H1 (cell line): ENCODE data around the gene CELA1. TPM values are rescaled to one million over a fixed set of nuclear protein-coding genes. Genes with fewer than 3 reads are reported as not detected.

Experiments used
- CTCF ChIA-PET: fragments of 300-600 bp; sonication (Branson Sonifier 250); formaldehyde crosslinking; loops from one replicate; lab custom pipeline; 2021; ENCODE audit not compliant: partially characterized antibody; lab: Charles Lee
- POLR2A ChIA-PET: fragments of 300-600 bp; sonication (Branson Sonifier 250); formaldehyde crosslinking; loops from one replicate; lab custom pipeline; 2021; ENCODE audit warnings: inconsistent platforms; ENCODE audit not compliant: partially characterized antibody; lab: Charles Lee
- DNase-seq, 2 experiments: peaks; one replicate each; pipeline versions ENCODE4 v3.0.0 to v3.0.0-alpha.2; 2010 to 2022; ENCODE audit warnings: low spot score in 2 of 2, low read depth in 1 of 2, mixed read lengths in 1 of 2
- FAIRE-seq: peaks from 2 replicates; lab custom pipeline; 2011; peaks lifted over from hg19 to GRCh38; lab: Jason Lieb, UNC
- H2AFZ ChIP-seq: 2 replicates; pipeline ENCODE4 v1.8.1; 2012; ENCODE audit warnings: low read length, inconsistent platforms
- H2AK5ac ChIP-seq: 2 replicates; pipeline ENCODE4 v1.6.1; 2013; ENCODE audit warnings: low read depth, low read length
- H2BK120ac ChIP-seq: replicated peaks from 2 replicates; pipeline ENCODE3; 2013; ENCODE audit warnings: low read depth, low read length, inconsistent platforms
- H2BK12ac ChIP-seq: 2 replicates; pipeline ENCODE4 v1.6.1; 2013; ENCODE audit warnings: low read depth, low read length
- H2BK15ac ChIP-seq: 2 replicates; pipeline ENCODE4 v1.6.1; 2013; ENCODE audit warnings: low read length
- H2BK20ac ChIP-seq: 2 replicates; pipeline ENCODE4 v1.6.1; 2013; ENCODE audit warnings: low read length
- H2BK5ac ChIP-seq: 2 replicates; pipeline ENCODE4 v1.6.1; 2013; ENCODE audit warnings: low read depth, low read length
- H3K14ac ChIP-seq: 2 replicates; pipeline ENCODE4 v1.6.1; 2013; ENCODE audit warnings: inconsistent platforms; ENCODE audit not compliant: insufficient read length
- H3K18ac ChIP-seq: 2 replicates; pipeline ENCODE4 v1.6.1; 2013; ENCODE audit warnings: low read length; ENCODE audit errors: extremely low read depth
- H3K23ac ChIP-seq: 2 replicates; pipeline ENCODE4 v1.6.1; 2013; ENCODE audit warnings: inconsistent platforms; ENCODE audit not compliant: insufficient read length
- H3K23me2 ChIP-seq: 2 replicates; pipeline ENCODE4 v1.6.1; 2013; ENCODE audit warnings: low read depth, low read length
- H3K27ac ChIP-seq: 2 replicates; pipeline ENCODE4 v1.6.1; 2011; ENCODE audit warnings: low read depth, low read length, inconsistent platforms
- H3K27me3 ChIP-seq, 4 experiments: replicated peaks in 1 of 4; 1 replicate in 1 of 4; 2 replicates in 3 of 4; pipeline versions ENCODE4 v1.6.1 to v1.8.1; 2011 to 2013; ENCODE audit warnings: low read length in 3 of 4, mild to moderate bottlenecking in 3 of 4, inconsistent platforms in 2 of 4, mixed read lengths in 2 of 4, moderate library complexity in 1 of 4; ENCODE audit not compliant: control insufficient read depth in 3 of 4, insufficient read depth in 3 of 4; ENCODE audit errors: extremely low read depth in 1 of 4
- H3K36me3 ChIP-seq, 4 experiments: 2 replicates each; pipeline versions ENCODE4 v1.6.1 to v1.8.1; 2011 to 2013; ENCODE audit warnings: mild to moderate bottlenecking in 4 of 4, low read length in 3 of 4, moderate library complexity in 2 of 4, control low read depth in 1 of 4, inconsistent platforms in 1 of 4; ENCODE audit not compliant: insufficient read depth in 4 of 4, control insufficient read depth in 2 of 4
- H3K4ac ChIP-seq: replicated peaks from 2 replicates; pipeline ENCODE3; 2013; ENCODE audit warnings: low read length, low read depth, mixed read lengths, inconsistent platforms; ENCODE audit not compliant: insufficient read length
- H3K4me1 ChIP-seq, 4 experiments: replicated peaks in 1 of 4; 1 replicate in 1 of 4; 2 replicates in 3 of 4; pipeline versions ENCODE4 v1.6.1 to v1.8.1; 2011 to 2013; ENCODE audit warnings: low read length in 3 of 4, inconsistent platforms in 2 of 4, mixed read lengths in 1 of 4; ENCODE audit not compliant: insufficient read depth in 4 of 4, control insufficient read depth in 3 of 4
- H3K4me2 ChIP-seq, 2 experiments: 2 replicates each; pipeline versions ENCODE4 v1.6.1 to v1.8.1; 2011 to 2013; ENCODE audit warnings: low read depth in 2 of 2, low read length in 2 of 2, control low read depth in 1 of 2, inconsistent platforms in 1 of 2, mild to moderate bottlenecking in 1 of 2; ENCODE audit not compliant: insufficient read depth in 1 of 2
- H3K4me3 ChIP-seq, 4 experiments: fragments of 200-600, 300-600 bp in 1 of 4; sonication (generic), shearing (Covaris generic), sonication (Bioruptor Twin) in 1 of 4; 2 replicates each; pipeline versions ENCODE4 v1.5.1 to v1.8.1; 2011 to 2016; ENCODE audit warnings: low read length in 4 of 4, low read depth in 3 of 4, control low read depth in 2 of 4, inconsistent platforms in 2 of 4, mild to moderate bottlenecking in 2 of 4, mixed read lengths in 1 of 4, moderate library complexity in 1 of 4; ENCODE audit not compliant: insufficient read depth in 2 of 4; ENCODE audit errors: extremely low read depth in 1 of 4
- H3K56ac ChIP-seq: replicated peaks from 2 replicates; pipeline ENCODE3; 2013; ENCODE audit warnings: low read depth, mild to moderate bottlenecking, mixed read lengths, low read length, inconsistent platforms; ENCODE audit not compliant: insufficient read length
- H3K79me1 ChIP-seq: 2 replicates; pipeline ENCODE4 v1.6.1; 2013; ENCODE audit warnings: low read depth, low read length, control low read depth
- H3K79me2 ChIP-seq, 2 experiments: 2 replicates each; pipeline versions ENCODE4 v1.6.1 to v1.8.1; 2012 to 2013; ENCODE audit warnings: low read length in 2 of 2, mild to moderate bottlenecking in 2 of 2, inconsistent platforms in 1 of 2; ENCODE audit not compliant: insufficient read depth in 2 of 2, control insufficient read depth in 1 of 2
- H3K9ac ChIP-seq, 4 experiments: replicated peaks in 1 of 4; 1 replicate in 1 of 4; 2 replicates in 3 of 4; pipeline versions ENCODE4 v1.6.1 to v1.8.1; 2011 to 2013; ENCODE audit warnings: low read depth in 3 of 4, low read length in 3 of 4, control low read depth in 2 of 4, mild to moderate bottlenecking in 2 of 4, moderate library complexity in 2 of 4, inconsistent platforms in 1 of 4; ENCODE audit errors: extremely low read depth in 1 of 4
- H3K9me3 ChIP-seq, 2 experiments: 2 replicates each; pipeline versions ENCODE4 v1.6.1 to v1.8.1; 2012 to 2013; ENCODE audit warnings: mild to moderate bottlenecking in 2 of 2, moderate library complexity in 2 of 2, control low read depth in 1 of 2, inconsistent platforms in 1 of 2, low read depth in 1 of 2, low read length in 1 of 2, mixed read lengths in 1 of 2; ENCODE audit not compliant: insufficient read depth in 2 of 2
- H4K20me1 ChIP-seq, 2 experiments: replicated peaks in 1 of 2; 2 replicates each; pipeline versions ENCODE3 to v1.8.1; 2011 to 2013; ENCODE audit warnings: inconsistent platforms in 2 of 2, low read length in 2 of 2, mild to moderate bottlenecking in 1 of 2; ENCODE audit not compliant: insufficient read depth in 2 of 2, control insufficient read depth in 1 of 2
- H4K5ac ChIP-seq: 2 replicates; pipeline ENCODE4 v1.6.1; 2013; ENCODE audit warnings: low read length, low read depth, mixed read lengths, inconsistent platforms; ENCODE audit not compliant: insufficient read length
- H4K8ac ChIP-seq: 2 replicates; pipeline ENCODE4 v1.8.0; 2013; ENCODE audit warnings: mild to moderate bottlenecking, moderate library complexity, low read length, inconsistent platforms; ENCODE audit not compliant: insufficient read depth; ENCODE audit errors: extremely low read depth
- H4K91ac ChIP-seq: replicated peaks from 2 replicates; pipeline ENCODE3; 2013; ENCODE audit warnings: low read length, mixed read lengths, inconsistent platforms; ENCODE audit not compliant: insufficient read length
- ATF3 ChIP-seq: IDR thresholded peaks from 2 replicates; pipeline ENCODE4 v1.6.1; 2011; ENCODE audit warnings: low read depth, mild to moderate bottlenecking, low read length; ENCODE audit not compliant: insufficient read depth
- BACH1 ChIP-seq: IDR thresholded peaks from 2 replicates; pipeline ENCODE4 v1.6.1; 2012; ENCODE audit warnings: low read length, improper control_type of control experiment
- CBX5 ChIP-seq: fragments of 300-800, 300-1000 bp; sonication (generic); IDR thresholded peaks from 2 replicates; pipeline ENCODE4 v1.7.1; 2016; ENCODE audit warnings: antibody characterized with exemption, low read length, low read depth
- CBX8 ChIP-seq: fragments of 300-800, 300-1000 bp; sonication (generic); IDR thresholded peaks from 2 replicates; pipeline ENCODE4 v1.7.1; 2016; ENCODE audit warnings: low read depth, low read length, borderline replicate concordance
- CREB1 ChIP-seq: IDR thresholded peaks from 2 replicates; pipeline ENCODE4 v1.6.1; 2012; ENCODE audit warnings: inconsistent platforms
- HDAC2 ChIP-seq, 2 experiments: fragments of 300-600 bp in 1 of 2; sonication (generic) in 1 of 2; IDR thresholded peaks; 2 replicates each; pipeline ENCODE4 v1.6.1; 2011 to 2012; ENCODE audit warnings: low read depth in 2 of 2, low read length in 2 of 2, mild to moderate bottlenecking in 2 of 2, moderate library complexity in 2 of 2, borderline replicate concordance in 1 of 2, inconsistent platforms in 1 of 2
- KDM5A ChIP-seq: fragments of 200-600 bp; IDR thresholded peaks from 2 replicates; pipeline ENCODE4 v1.7.1; 2012; ENCODE audit warnings: mild to moderate bottlenecking, low read length, inconsistent platforms, mixed read lengths
- POLR2A ChIP-seq, 2 experiments: IDR thresholded peaks; 1 replicate in 1 of 2; 2 replicates in 1 of 2; pipeline ENCODE4 v1.6.1; 2011; ENCODE audit warnings: low read depth in 2 of 2, low read length in 2 of 2, mild to moderate bottlenecking in 2 of 2; ENCODE audit errors: control extremely low read depth in 1 of 2
- POLR2AphosphoS5 ChIP-seq: IDR thresholded peaks from 2 replicates; pipeline ENCODE4 v1.6.1; 2011; ENCODE audit warnings: low read depth, low read length
- SUZ12 ChIP-seq: fragments of 200-600 bp; sonication (generic); IDR thresholded peaks from 2 replicates; pipeline ENCODE4 v1.6.1; 2012; ENCODE audit warnings: mild to moderate bottlenecking, inconsistent platforms, low read length, moderate library complexity, mixed read lengths
- WGBS, 2 experiments: shearing (Covaris generic) in 1 of 2; methylation state at CpG; one replicate each; pipeline versions ENCODE4 v1.1.6 to v1.1.7; 2013 to 2015; ENCODE audit warnings: low lambda C conversion rate in 2 of 2, mixed read lengths in 2 of 2, inconsistent platforms in 1 of 2, low coverage in 1 of 2, missing lambda C conversion rate in 1 of 2; ENCODE audit not compliant: insufficient replicate concordance in 2 of 2, insufficient coverage in 1 of 2, insufficient read length in 1 of 2; ENCODE audit errors: extremely low coverage in 1 of 2, missing lambda C conversion rate in 1 of 2; 5-methylcytosine and 5-hydroxymethylcytosine counted together
- polyA plus RNA-seq, 7 experiments: library from polyadenylated mRNA; depleted of rRNA in 3 of 7; stranded (reverse) in 5 of 7; unstranded in 2 of 7; fragments of >200 nt in 5 of 7; fragments of 200-250 nt in 2 of 7; gene quantifications; 1 replicate in 5 of 7; 2 replicates in 1 of 7; 4 replicates in 1 of 7; pipeline versions ENCODE4 v1.2.1 to v1.2.3, GENCODE V29; 2011 to 2013; ENCODE audit warnings: missing spikeins in 2 of 7, mixed read lengths in 2 of 7
- total RNA-seq: library from RNA; stranded (reverse); fragmentation: NEBNext Ultra II Directional; extraction: Animal tissue kit (Norgen Biotek cat#: 25700); gene quantifications from 2 replicates; pipeline ENCODE4 v1.2.1, GENCODE V29; 2021
- TF ChIP-seq, protein P1 (sequence below), 3 experiments: IDR thresholded peaks; 1 replicate in 2 of 3; 2 replicates in 1 of 3; pipeline versions ENCODE4 v1.5.1 to v1.6.1; 2011; ENCODE audit warnings: low read length in 3 of 3, mild to moderate bottlenecking in 3 of 3, inconsistent platforms in 2 of 3, low read depth in 1 of 3, moderate library complexity in 1 of 3; ENCODE audit not compliant: insufficient read depth in 1 of 3; ENCODE audit errors: control extremely low read depth in 1 of 3

Gene CELA1
- total and polyA plus RNA-seq, 2 of the 8 experiments (the other 6 are each of a cell fraction or from before 2014, with no cell fraction given), result 0.09 TPM; not detected in 1

DNA sequence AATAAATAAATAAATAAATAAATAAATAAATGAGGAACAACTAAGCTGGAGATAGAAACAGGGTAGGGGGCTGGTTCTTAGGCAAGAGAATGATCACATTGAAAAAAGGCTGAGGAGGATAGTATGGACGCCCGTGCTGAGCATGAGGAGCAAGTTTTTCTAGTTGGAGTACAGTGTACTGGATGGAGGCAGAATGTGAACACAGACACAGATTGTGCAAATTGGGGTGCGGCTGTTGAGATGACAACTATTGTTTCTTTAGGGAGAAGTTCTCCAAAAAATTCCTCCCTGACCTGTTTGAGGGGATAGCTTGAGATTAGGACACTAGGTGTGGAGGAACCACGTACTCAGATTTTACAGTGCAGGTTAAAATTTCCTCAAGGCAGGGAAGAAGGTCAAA is 21.5 kb downstream of the CELA1 start:
- H4K20me1 ChIP-seq, result no peaks in the 10 kb centered on the region
- H2BK15ac ChIP-seq, result no peak overlapping the region
- H2BK20ac ChIP-seq, result no peak overlapping the region
- peaks cover 2 to 9% (median 4%) of the 10 kb centered on the region in 4 experiments; a peak in 6 of 7 replicates for H3K4me1 ChIP-seq
- H3K36me3 ChIP-seq, result no peaks in the 10 kb centered on the region
- no peak overlapping the region for H2AFZ ChIP-seq
- no peak overlapping the region for H2BK120ac ChIP-seq
- H4K91ac ChIP-seq, result no peak overlapping the region
- H3K79me1 ChIP-seq, result no peaks in the 10 kb centered on the region
- no peak overlapping the region for H3K27ac ChIP-seq
- no peak overlapping the region for H4K8ac ChIP-seq
- no peaks in the 10 kb centered on the region for H3K79me2 ChIP-seq
- FAIRE-seq, result no peak
- no peaks in the 10 kb centered on the region for H3K23me2 ChIP-seq
- DNase-seq, result no peak
- no peak overlapping the region for H3K14ac ChIP-seq
- H2AK5ac ChIP-seq, result no peak overlapping the region
- H3K23ac ChIP-seq, result no peak overlapping the region
- no peak overlapping the region for H2BK5ac ChIP-seq
- H3K18ac ChIP-seq, result no peak overlapping the region
- no peaks in the 10 kb centered on the region for H3K9me3 ChIP-seq
- ChIA-PET CTCF (interaction anchor here (0.6 to 7.0 kb wide), 2 partner anchors 17 to 49 kb away, joined by 4 to 45 read pairs; no protein-coding TSS in a partner anchor), POLR2A (no interaction called here)
- no peak overlapping the region for H2BK12ac ChIP-seq
- WGBS, 2 experiments, result 91% methylated on average over 4 of the region's 4 CpGs; no CpG with 5 or more reads in 1 of the 2 experiments
- no peak overlapping the region for H4K5ac ChIP-seq
- H3K4me2 ChIP-seq, result no peak overlapping the region
- no peaks in the 10 kb centered on the region; a peak in 1 of 7 replicates for H3K27me3 ChIP-seq
- H3K4ac ChIP-seq, result no peak overlapping the region
- no peak overlapping the region for H3K56ac ChIP-seq
- H3K4me3 ChIP-seq, result no peak overlapping the region
- H3K9ac ChIP-seq, result no peak overlapping the region
- no peak for TF ChIP-seq CBX5
- no peak for TF ChIP-seq POLR2A (IDR thresholded peaks at IDR 0.05; ENCODE audit: control extremely low read depth in 1 of 2, low read depth in 2 of 2, low read length in 2 of 2)
- no peak for TF ChIP-seq SUZ12
- TF ChIP-seq ATF3, result no peak
- TF ChIP-seq, protein P1, sequence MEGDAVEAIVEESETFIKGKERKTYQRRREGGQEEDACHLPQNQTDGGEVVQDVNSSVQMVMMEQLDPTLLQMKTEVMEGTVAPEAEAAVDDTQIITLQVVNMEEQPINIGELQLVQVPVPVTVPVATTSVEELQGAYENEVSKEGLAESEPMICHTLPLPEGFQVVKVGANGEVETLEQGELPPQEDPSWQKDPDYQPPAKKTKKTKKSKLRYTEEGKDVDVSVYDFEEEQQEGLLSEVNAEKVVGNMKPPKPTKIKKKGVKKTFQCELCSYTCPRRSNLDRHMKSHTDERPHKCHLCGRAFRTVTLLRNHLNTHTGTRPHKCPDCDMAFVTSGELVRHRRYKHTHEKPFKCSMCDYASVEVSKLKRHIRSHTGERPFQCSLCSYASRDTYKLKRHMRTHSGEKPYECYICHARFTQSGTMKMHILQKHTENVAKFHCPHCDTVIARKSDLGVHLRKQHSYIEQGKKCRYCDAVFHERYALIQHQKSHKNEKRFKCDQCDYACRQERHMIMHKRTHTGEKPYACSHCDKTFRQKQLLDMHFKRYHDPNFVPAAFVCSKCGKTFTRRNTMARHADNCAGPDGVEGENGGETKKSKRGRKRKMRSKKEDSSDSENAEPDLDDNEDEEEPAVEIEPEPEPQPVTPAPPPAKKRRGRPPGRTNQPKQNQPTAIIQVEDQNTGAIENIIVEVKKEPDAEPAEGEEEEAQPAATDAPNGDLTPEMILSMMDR (IDR thresholded peaks at IDR 0.05; ENCODE audit: control extremely low read depth in 1 of 3, insufficient read depth in 1 of 3, low read depth in 1 of 3, low read length in 3 of 3), result no peak
- TF ChIP-seq POLR2AphosphoS5, result no peak
- no peak for TF ChIP-seq BACH1
- TF ChIP-seq CREB1, result no peak
- no peak for TF ChIP-seq CBX8
- no peak for TF ChIP-seq KDM5A
- no peak for TF ChIP-seq HDAC2 (IDR thresholded peaks at IDR 0.05; ENCODE audit: borderline replicate concordance in 1 of 2, low read depth in 2 of 2, low read length in 2 of 2)
